ENCODE results near the gene HAGHL.

The HAGHL gene

GRCh38 chr16:726438-727290 lies at the start of gene HAGHL, which contains the start of gene CCDC78:
HAGHL (plus strand) TSS chr16:727106; CDS start chr16:727510, 404 bp downstream.
CCDC78 (minus strand) TSS chr16:726443; CDS start chr16:726367, 76 bp downstream.
- peak in 11 of 14 donors; percentile 29 to 82 (median 58) for DNase-seq

GRCh38 chr16:677316-678190 lies 49.4 kb upstream of the HAGHL start:
- no peak for DNase-seq

- DNase-seq, result peak in 1 of 14 donors; percentile 66
Measured at GRCh38 chr16:678209-678857, 48.6 kb upstream of the HAGHL start.

- peak in 7 of 14 donors; percentile 41 to 82 (median 71) for DNase-seq
Measured at GRCh38 chr16:678858-679813, 47.8 kb upstream of the HAGHL start.

- peak in 13 of 14 donors; percentile 47 to 91 (median 83) for DNase-seq
Measured at GRCh38 chr16:679814-680624, 46.9 kb upstream of the HAGHL start, which contains the start of gene STUB1. STUB1 (plus strand) TSS chr16:680410; CDS start chr16:680526, 116 bp downstream.

- DNase-seq, result no peak
Measured at GRCh38 chr16:680625-680945, 46.3 kb upstream of the HAGHL start.

GRCh38 chr16:680967-681745 lies 45.8 kb upstream of the HAGHL start:
- DNase-seq, result peak in 1 of 14 donors; percentile 40

- no peak for DNase-seq
Measured at GRCh38 chr16:681746-682427, 45.0 kb upstream of the HAGHL start.

GRCh38 chr16:682493-683395 lies 44.2 kb upstream of the HAGHL start:
- no peak for DNase-seq

GRCh38 chr16:683396-684070 lies 43.4 kb upstream of the HAGHL start:
- no peak for DNase-seq

- DNase-seq, result peak; percentile 48 to 98 (median 90)
Measured at GRCh38 chr16:684071-684794, 42.7 kb upstream of the HAGHL start, which contains the start of gene JMJD8. JMJD8 (minus strand) TSS chr16:684334; CDS start chr16:684319, 15 bp downstream.

- no peak for DNase-seq
Measured at GRCh38 chr16:684961-685696, 41.8 kb upstream of the HAGHL start.

GRCh38 chr16:685967-686366 lies 40.9 kb upstream of the HAGHL start:
- DNase-seq, result no peak

GRCh38 chr16:686459-687260 lies 40.2 kb upstream of the HAGHL start:
- DNase-seq, result no peak

GRCh38 chr16:687499-687898 lies 39.4 kb upstream of the HAGHL start:
- DNase-seq, result no peak
